GM12878 (cell line): ENCODE results near the gene CPT2. TPM values are rescaled to one million over a fixed set of nuclear protein-coding genes. Genes with fewer than 3 reads are reported as not detected.

Experiments used
- ATAC-seq: fragments of 200-7000 bp; cut with Tn5 transposase; 3 replicates; pipeline ENCODE4 v1.9.1; 2020; ENCODE audit warnings: mild to moderate bottlenecking, moderate library complexity
- BruUV-seq: library from RNA; stranded (reverse); fragments of 400-500 nt; replicated peaks from 2 replicates; lab custom pipeline; 2021; lab: Mats Ljungman, UMichigan
- CTCF ChIA-PET: fragments of 300-600 bp; sonication (Branson Sonifier 250); formaldehyde crosslinking; extraction: SDS; loops from one replicate; lab custom pipeline; 2021; ENCODE audit warnings: inconsistent platforms; lab: Yijun Ruan, JAX
- POLR2A ChIA-PET: fragments of 350-600 bp; formaldehyde crosslinking; extraction: SDS; loops from one replicate; lab custom pipeline; 2021; ENCODE audit warnings: inconsistent platforms; lab: Charles Lee
- RAD21 ChIA-PET: fragments of 300-600 bp; sonication (Branson Sonifier 250); formaldehyde crosslinking; loops from one replicate; lab custom pipeline; 2023; ENCODE audit warnings: antibody characterized with exemption; ENCODE audit not compliant: unreplicated experiment; lab: Charles Lee
- SMC1A ChIA-PET: fragments of 300-600 bp; sonication (Branson Sonifier 250); formaldehyde crosslinking; loops from one replicate; lab custom pipeline; 2023; ENCODE audit not compliant: unreplicated experiment, uncharacterized antibody; lab: Charles Lee
- DNase-seq: peaks from one replicate; pipeline ENCODE4 v3.0.0-alpha.2; 2011; ENCODE audit warnings: low read depth, low spot score
- FAIRE-seq: peaks from 3 replicates; lab custom pipeline; 2011; peaks lifted over from hg19 to GRCh38; lab: Jason Lieb, UNC
- H2AFZ ChIP-seq: 2 replicates; pipeline ENCODE4 v1.6.0; 2011; ENCODE audit warnings: low read depth, low read length, control low read depth; ENCODE audit not compliant: control insufficient read depth
- H3K27ac ChIP-seq: 2 replicates; pipeline ENCODE4 v1.5.1; 2011; ENCODE audit warnings: control low read depth; ENCODE audit not compliant: control insufficient read depth, insufficient read depth
- H3K27me3 ChIP-seq, 2 experiments: replicated peaks in 1 of 2; 2 replicates each; pipeline versions ENCODE4 v1.6.0 to v1.6.1; 2011; ENCODE audit warnings: low read length in 1 of 2; ENCODE audit not compliant: control insufficient read depth in 2 of 2, insufficient read depth in 2 of 2
- H3K36me3 ChIP-seq, 2 experiments: 2 replicates each; pipeline ENCODE4 v1.5.1; 2011; ENCODE audit warnings: low read length in 1 of 2; ENCODE audit not compliant: control insufficient read depth in 2 of 2, insufficient read depth in 2 of 2
- H3K4me1 ChIP-seq: 2 replicates; pipeline ENCODE4 v1.6.1; 2011; ENCODE audit warnings: mild to moderate bottlenecking, low read length, moderate library complexity, mixed read lengths; ENCODE audit not compliant: control insufficient read depth, insufficient read depth
- H3K4me2 ChIP-seq: 2 replicates; pipeline ENCODE4 v1.6.0; 2011; ENCODE audit warnings: control low read depth; ENCODE audit not compliant: control insufficient read depth, insufficient read depth
- H3K4me3 ChIP-seq: fragments of 200-600 bp; sonication (generic); 2 replicates; pipeline ENCODE4 v1.5.1; 2016
- H3K79me2 ChIP-seq: 2 replicates; pipeline ENCODE4 v1.6.0; 2011; ENCODE audit warnings: low read length; ENCODE audit not compliant: control insufficient read depth, insufficient read depth
- H3K9ac ChIP-seq: 2 replicates; pipeline ENCODE4 v1.8.0; 2011; ENCODE audit warnings: low read length, control low read depth, mixed read lengths; ENCODE audit not compliant: control insufficient read depth, insufficient read depth
- H3K9me3 ChIP-seq: replicated peaks from 3 replicates; pipeline ENCODE4 v1.5.1; 2011; ENCODE audit warnings: mild to moderate bottlenecking, low read length; ENCODE audit not compliant: control insufficient read depth, insufficient read depth
- H4K20me1 ChIP-seq: 2 replicates; pipeline ENCODE4 v1.6.0; 2011; ENCODE audit not compliant: control insufficient read depth, insufficient read depth
- E4F1 ChIP-seq: fragments of 450-650 bp; IDR thresholded peaks from 2 replicates; pipeline ENCODE4 v1.6.1; 2018; ENCODE audit warnings: borderline replicate concordance, mild to moderate bottlenecking; ENCODE audit not compliant: partially characterized antibody
- HCFC1 ChIP-seq: fragments of 150-350 bp; IDR thresholded peaks from 2 replicates; pipeline ENCODE4 v1.6.1; 2014; ENCODE audit warnings: low read length
- NKRF ChIP-seq: fragments of 450-650 bp; conservative IDR thresholded peaks from 2 replicates; pipeline ENCODE4 v1.6.1; 2017; ENCODE audit warnings: mild to moderate bottlenecking, moderate library complexity
- WGBS: methylation state at CpG from one replicate; pipeline ENCODE4 v1.1.6; 2016; ENCODE audit warnings: low lambda C conversion rate; ENCODE audit not compliant: insufficient replicate concordance, insufficient coverage; ENCODE audit errors: missing lambda C conversion rate; 5-methylcytosine and 5-hydroxymethylcytosine counted together
- in situ Hi-C: fragments of 300-500 bp; cut with MboI; formaldehyde crosslinking; loops from 9 replicates; pipeline ENCODE4 v1.14.3; 2018; ENCODE audit warnings: mixed read lengths
- intact Hi-C: fragments of 100-400 bp; cut with micrococcal nuclease; formaldehyde crosslinking; loops from one replicate; pipeline ENCODE4 v1.14.2; 2022; ENCODE audit not compliant: unreplicated experiment
- polyA plus RNA-seq, 11 experiments: library from polyadenylated mRNA; depleted of rRNA in 4 of 11; unstranded in 6 of 11; stranded (reverse) in 5 of 11; fragments of >200 nt; fragmentation: Nextera tagmentation in 4 of 11; fragmentation: Illumina TruSeq in 1 of 11; extraction: Ambion mirVana in 4 of 11; extraction: Trizol in 1 of 11; gene quantifications; 1 replicate in 1 of 11; 2 replicates in 10 of 11; pipeline versions ENCODE4 v1.2.1 to v1.2.3, GENCODE V29; 2011 to 2016; ENCODE audit warnings: inconsistent platforms in 2 of 11, missing spikeins in 2 of 11, low read depth in 1 of 11
- total RNA-seq, 4 experiments: library from RNA; depleted of rRNA in 3 of 4; stranded (reverse); fragments of >200 nt in 3 of 4; fragmentation: Illumina TruSeq in 1 of 4; extraction: Trizol in 1 of 4; gene quantifications; 2 replicates each; pipeline versions ENCODE4 v1.2.1 to v1.2.3, GENCODE V29; 2013 to 2021

CPT2 gene
- total and polyA plus RNA-seq, 10 of the 15 experiments (the other 5 are each of a cell fraction or from before 2014, with no cell fraction given): 10.1 to 36.2 (median 26.3) TPM

GRCh38 chr1:53148123-53148522, 48.5 kb upstream of the CPT2 start:
- H3K79me2 ChIP-seq: no peaks in the 10 kb centered on the region
- DNase-seq: no peak
- in situ Hi-C loops: no loop called here
- H2AFZ ChIP-seq: no peak overlapping the region
- RAD21 ChIA-PET: no interaction called here
- no peak for TF ChIP-seq NKRF
- TF ChIP-seq E4F1: no peak
- no peak for TF ChIP-seq HCFC1
- 23% methylated on average over 3 of the region's 3 CpGs for WGBS
- H3K9ac ChIP-seq: no peak overlapping the region
- intact Hi-C loops: no loop called here
- ATAC-seq: no peak
- SMC1A ChIA-PET: no interaction called here
- no peak overlapping the region for H3K4me2 ChIP-seq
- CTCF ChIA-PET: interaction anchor here (1.4 kb wide), 1 partner anchor 33 kb away, joined by 3 read pairs; no protein-coding TSS in a partner anchor
- POLR2A ChIA-PET: interaction anchor here (0.5 kb wide), 1 partner anchor 148 kb away, joined by 3 read pairs; no protein-coding TSS in a partner anchor
- no peaks in the 10 kb centered on the region; a peak in 1 of 4 replicates for H3K27me3 ChIP-seq
- H4K20me1 ChIP-seq: no peaks in the 10 kb centered on the region; the same call in 1 of the 2 replicates
- H3K27ac ChIP-seq: no peak overlapping the region
- H3K4me3 ChIP-seq: no peak overlapping the region
- no peaks in the 10 kb centered on the region for H3K4me1 ChIP-seq
- no peaks in the 10 kb centered on the region for H3K36me3 ChIP-seq
- no peaks in the 10 kb centered on the region for H3K9me3 ChIP-seq
- BruUV-seq: no TSS peak
- FAIRE-seq: no peak
